ENCODE results near the gene LHX5. TPM values are rescaled to one million over a fixed set of nuclear protein-coding genes. Genes with fewer than 3 reads are reported as not detected.

LHX5 gene
- total RNA-seq, 4 donors from 2014 or later = not detected

DNA sequence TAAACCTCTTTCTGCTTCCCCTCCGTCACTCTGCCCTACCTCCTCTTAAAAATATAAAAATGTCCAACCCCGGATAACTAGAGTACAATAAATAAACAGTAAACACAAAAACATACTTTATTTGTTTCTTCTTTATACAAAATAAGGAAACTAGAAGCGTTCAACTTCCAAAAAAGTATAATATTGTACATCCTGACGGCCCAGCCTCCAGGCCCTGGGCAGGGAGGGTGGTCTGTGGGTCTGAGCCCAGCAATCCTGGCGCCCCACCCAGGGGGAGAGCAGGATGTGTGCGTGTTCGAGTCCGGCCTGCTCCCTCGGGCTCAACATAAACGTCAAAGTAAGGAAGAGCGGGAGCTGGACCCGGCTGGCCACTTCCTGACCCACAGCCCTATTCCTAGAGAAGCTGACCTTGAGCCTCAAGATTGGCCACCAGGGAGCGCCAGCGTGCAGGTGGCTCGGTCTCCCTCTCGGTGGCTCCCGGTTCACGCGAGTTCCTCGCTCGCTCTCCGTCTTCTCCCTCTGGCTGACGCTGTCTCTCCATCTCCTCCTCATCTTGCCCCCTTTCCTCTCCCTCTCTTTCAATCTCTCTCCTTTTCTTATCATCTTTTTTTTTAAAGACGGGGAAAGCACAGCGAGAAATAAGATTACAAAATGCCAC is 9.4 kb downstream of the LHX5 start:
- intact Hi-C loops (cut with DNase I) = loop anchor here (10.0 kb wide), 1 partner anchor 453 kb away; no protein-coding TSS in a partner anchor
- Histone ChIP-seq H3K27ac (no peak overlapping the region), H3K27me3 (peaks cover 30 to 98% (median 41%) of the 10 kb centered on the region in 4 donors), H3K9me3 (no peaks in the 10 kb centered on the region), H3K36me3 (no peaks in the 10 kb centered on the region), H3K4me1 (peaks cover 20 to 50% (median 29%) of the 10 kb centered on the region in 3 donors), H3K4me3 (peak overlapping the region in 3 of 4 donors; percentile 13 to 55 (median 35))
- TF ChIP-seq POLR2A (IDR thresholded peaks at IDR 0.05) = no peak
- TF ChIP-seq, protein P1, sequence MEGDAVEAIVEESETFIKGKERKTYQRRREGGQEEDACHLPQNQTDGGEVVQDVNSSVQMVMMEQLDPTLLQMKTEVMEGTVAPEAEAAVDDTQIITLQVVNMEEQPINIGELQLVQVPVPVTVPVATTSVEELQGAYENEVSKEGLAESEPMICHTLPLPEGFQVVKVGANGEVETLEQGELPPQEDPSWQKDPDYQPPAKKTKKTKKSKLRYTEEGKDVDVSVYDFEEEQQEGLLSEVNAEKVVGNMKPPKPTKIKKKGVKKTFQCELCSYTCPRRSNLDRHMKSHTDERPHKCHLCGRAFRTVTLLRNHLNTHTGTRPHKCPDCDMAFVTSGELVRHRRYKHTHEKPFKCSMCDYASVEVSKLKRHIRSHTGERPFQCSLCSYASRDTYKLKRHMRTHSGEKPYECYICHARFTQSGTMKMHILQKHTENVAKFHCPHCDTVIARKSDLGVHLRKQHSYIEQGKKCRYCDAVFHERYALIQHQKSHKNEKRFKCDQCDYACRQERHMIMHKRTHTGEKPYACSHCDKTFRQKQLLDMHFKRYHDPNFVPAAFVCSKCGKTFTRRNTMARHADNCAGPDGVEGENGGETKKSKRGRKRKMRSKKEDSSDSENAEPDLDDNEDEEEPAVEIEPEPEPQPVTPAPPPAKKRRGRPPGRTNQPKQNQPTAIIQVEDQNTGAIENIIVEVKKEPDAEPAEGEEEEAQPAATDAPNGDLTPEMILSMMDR (IDR thresholded peaks at IDR 0.05) = peak in 5 of 6 experiments; percentile 62 to 83 (median 72)
- WGBS, 2 donors = 10% methylated on average over 23 to 25 of the region's 25 CpGs
- DNase-seq = no peak

DNA sequence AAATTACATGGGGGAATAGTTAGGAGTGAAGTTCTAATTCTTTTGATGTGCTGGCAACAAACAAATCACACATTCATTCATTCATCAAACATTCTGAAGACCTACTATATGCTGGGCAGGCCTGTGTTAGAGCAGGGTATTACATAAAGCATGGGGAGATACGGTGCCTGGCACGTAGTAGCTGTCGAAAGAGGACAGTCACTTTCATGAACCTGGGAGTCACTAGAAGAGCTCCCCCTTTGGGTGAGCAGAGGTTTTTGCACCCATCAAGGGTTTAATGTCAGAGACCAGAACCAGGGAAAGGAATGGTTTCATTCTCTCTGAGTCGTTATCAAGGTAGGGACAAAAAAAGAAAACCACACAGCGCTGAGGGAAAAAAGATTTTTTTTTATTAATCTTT is 10.0 kb downstream of the LHX5 start:
- Histone ChIP-seq H3K36me3 (no peaks in the 10 kb centered on the region), H3K4me3 (no peak overlapping the region), H3K9me3 (no peaks in the 10 kb centered on the region), H3K4me1 (peaks cover 20 to 44% (median 27%) of the 10 kb centered on the region in 3 donors), H3K27me3 (peaks cover 30 to 98% (median 38%) of the 10 kb centered on the region in 4 donors), H3K27ac (no peak overlapping the region)
- intact Hi-C loops (cut with DNase I) = loop anchor here (10.0 kb wide), 1 partner anchor 453 kb away; no protein-coding TSS in a partner anchor
- TF ChIP-seq, protein P1 (IDR thresholded peaks at IDR 0.05) = peak in 1 of 6 experiments; percentile 32
- TF ChIP-seq POLR2A (IDR thresholded peaks at IDR 0.05) = no peak
- no peak for DNase-seq
- 30 to 40% methylated on average over 5 of the region's 5 CpGs for WGBS, 2 donors

DNA sequence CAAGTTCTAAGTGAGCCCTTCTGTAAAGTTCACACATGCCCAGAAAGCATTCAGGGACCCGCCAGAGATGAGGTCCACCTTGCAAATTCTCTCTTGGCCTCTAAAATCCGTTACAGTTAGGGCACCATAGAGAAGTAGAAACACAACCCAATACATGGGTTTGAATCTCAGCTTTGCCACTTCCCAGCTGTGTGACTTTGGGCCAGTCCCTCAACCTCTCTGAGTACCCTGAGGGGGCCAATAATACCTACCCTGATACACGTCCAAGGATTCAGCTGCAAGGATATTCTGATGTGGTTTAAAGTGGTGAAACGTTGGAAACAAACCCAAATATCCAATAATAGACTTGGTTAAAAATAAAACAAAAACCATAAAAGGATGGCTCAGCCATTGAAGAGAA is 11.7 kb downstream of the LHX5 start:
- TF ChIP-seq, protein P1 (IDR thresholded peaks at IDR 0.05) = no peak
- TF ChIP-seq POLR2A (IDR thresholded peaks at IDR 0.05) = no peak
- no peaks in the 10 kb centered on the region for H3K9me3 ChIP-seq
- DNase-seq = no peak
- H3K4me1 ChIP-seq = peaks cover 14 to 29% (median 21%) of the 10 kb centered on the region in 3 donors
- WGBS, 2 donors = 15 to 16% methylated on average over 3 to 4 of the region's 4 CpGs
- H3K27me3 ChIP-seq = peaks cover 17 to 94% (median 25%) of the 10 kb centered on the region in 4 donors
- intact Hi-C loops (cut with DNase I) = loop anchor here (10.0 kb wide), 1 partner anchor 455 kb away; no protein-coding TSS in a partner anchor
- H3K4me3 ChIP-seq = no peak overlapping the region
- H3K27ac ChIP-seq = no peak overlapping the region
- no peaks in the 10 kb centered on the region for H3K36me3 ChIP-seq

DNA sequence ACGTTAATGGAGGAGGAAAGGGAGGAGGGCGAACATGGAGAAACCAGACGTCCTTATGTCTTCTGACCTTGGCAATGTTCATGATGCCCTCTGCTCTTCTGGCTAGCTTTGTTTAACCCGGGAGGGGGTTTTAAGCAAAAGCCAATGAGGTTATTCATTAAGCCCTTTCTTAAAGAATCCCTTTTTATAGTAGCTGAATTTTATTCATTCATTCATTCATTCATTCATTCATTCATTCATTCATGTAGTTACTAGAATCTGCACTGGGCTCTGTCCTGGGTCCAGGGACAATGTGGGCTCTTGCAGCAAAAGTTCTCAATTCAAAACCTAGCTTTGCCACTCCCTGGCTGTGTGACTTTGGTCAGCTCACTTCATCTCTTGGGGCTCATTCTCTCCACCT is 14.0 kb downstream of the LHX5 start:
- H3K27me3 ChIP-seq = peaks cover 2 to 87% (median 6%) of the 10 kb centered on the region in 4 donors
- H3K27ac ChIP-seq = no peak overlapping the region
- H3K36me3 ChIP-seq = no peaks in the 10 kb centered on the region
- H3K4me3 ChIP-seq = no peak overlapping the region
- TF ChIP-seq, protein P1 (IDR thresholded peaks at IDR 0.05) = no peak
- TF ChIP-seq POLR2A (IDR thresholded peaks at IDR 0.05) = no peak
- intact Hi-C loops (cut with DNase I) = no loop called here
- 40 to 43% methylated on average over 4 of the region's 4 CpGs for WGBS, 2 donors
- peaks cover 1 to 6% (median 2%) of the 10 kb centered on the region in 3 donors for H3K4me1 ChIP-seq
- H3K9me3 ChIP-seq = no peaks in the 10 kb centered on the region
- no peak for DNase-seq

DNA sequence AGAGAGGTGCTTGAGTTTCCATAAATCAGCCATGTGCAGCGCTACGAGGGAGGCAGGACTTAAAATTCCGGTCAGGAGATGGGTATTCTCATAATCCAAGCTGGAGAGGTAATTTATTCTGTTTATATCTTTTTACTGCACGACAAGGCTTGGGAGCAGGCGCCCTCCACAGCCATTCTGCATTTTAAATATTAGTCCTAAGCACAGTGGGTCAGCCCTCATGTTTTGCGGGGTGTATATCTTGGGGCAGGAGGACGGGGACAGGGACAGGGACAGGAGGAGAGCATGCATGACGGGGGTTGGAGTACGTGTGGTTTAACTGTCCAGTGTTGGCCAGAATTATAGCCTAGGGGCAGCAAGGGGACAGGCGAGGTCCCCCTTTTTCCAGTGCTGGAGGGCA is 14.5 kb downstream of the LHX5 start:
- Histone ChIP-seq H3K4me3 (no peak overlapping the region), H3K27me3 (peaks cover 0 to 85% (median 4%) of the 10 kb centered on the region in 4 donors), H3K9me3 (no peaks in the 10 kb centered on the region), H3K27ac (no peak overlapping the region), H3K4me1 (peaks cover 0 to under 1% (median 0%) of the 10 kb centered on the region in 3 donors), H3K36me3 (no peaks in the 10 kb centered on the region)
- no peak for TF ChIP-seq POLR2A (IDR thresholded peaks at IDR 0.05)
- TF ChIP-seq, protein P1 (IDR thresholded peaks at IDR 0.05) = no peak
- 47 to 52% methylated on average over 10 of the region's 10 CpGs for WGBS, 2 donors
- intact Hi-C loops (cut with DNase I) = no loop called here
- DNase-seq = no peak

Data from esophagus squamous epithelium (tissue), 5 donors.